Measurements from ENCODE around the gene ATF3.

DNA sequence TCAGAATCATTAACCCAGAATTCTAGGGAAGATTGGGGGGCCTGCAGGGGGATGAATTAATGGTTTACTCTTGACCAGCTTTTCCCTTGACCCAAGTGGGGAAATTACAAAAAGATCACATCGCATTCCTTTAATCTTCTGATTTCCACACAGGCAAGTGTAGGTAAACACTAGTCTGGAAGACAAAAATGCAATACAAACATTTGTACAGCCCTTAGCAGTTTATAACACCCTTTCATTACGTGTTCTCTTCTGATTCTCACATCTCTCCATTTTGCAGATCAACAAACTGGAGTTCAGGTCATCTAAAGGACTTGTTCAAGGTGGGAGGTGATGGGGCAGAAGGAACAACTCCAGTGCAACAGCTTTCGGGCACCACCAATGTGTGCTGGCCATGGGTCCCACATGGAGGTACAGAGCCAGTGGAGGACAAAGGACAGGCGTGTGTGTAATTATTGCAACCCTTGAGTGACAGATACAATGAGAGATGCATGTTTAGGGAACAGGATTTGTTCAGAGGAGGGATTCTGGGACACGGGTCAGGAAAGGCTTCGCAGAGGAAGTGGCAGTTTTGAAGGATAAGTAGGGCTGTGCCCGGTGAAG, 20.4 kb downstream of the ATF3 start:
- TF ChIP-seq, protein P1, sequence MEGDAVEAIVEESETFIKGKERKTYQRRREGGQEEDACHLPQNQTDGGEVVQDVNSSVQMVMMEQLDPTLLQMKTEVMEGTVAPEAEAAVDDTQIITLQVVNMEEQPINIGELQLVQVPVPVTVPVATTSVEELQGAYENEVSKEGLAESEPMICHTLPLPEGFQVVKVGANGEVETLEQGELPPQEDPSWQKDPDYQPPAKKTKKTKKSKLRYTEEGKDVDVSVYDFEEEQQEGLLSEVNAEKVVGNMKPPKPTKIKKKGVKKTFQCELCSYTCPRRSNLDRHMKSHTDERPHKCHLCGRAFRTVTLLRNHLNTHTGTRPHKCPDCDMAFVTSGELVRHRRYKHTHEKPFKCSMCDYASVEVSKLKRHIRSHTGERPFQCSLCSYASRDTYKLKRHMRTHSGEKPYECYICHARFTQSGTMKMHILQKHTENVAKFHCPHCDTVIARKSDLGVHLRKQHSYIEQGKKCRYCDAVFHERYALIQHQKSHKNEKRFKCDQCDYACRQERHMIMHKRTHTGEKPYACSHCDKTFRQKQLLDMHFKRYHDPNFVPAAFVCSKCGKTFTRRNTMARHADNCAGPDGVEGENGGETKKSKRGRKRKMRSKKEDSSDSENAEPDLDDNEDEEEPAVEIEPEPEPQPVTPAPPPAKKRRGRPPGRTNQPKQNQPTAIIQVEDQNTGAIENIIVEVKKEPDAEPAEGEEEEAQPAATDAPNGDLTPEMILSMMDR (conservative IDR thresholded peaks at IDR 0.05; ENCODE audit: low read length): no peak
- no peak for TF ChIP-seq EZH2phosphoT487 (IDR thresholded peaks at IDR 0.05; ENCODE audit: borderline replicate concordance)

Data from Loucy (cell line).